Nephron progenitor cell (in vitro differentiated cells): Measurements from ENCODE around the gene GLCCI1.
A peak's percentile ranks its signal among the peaks of the same experiment; 100 is the strongest.

Experiments
- DNase-seq: peaks from one replicate; pipeline ENCODE4 v3.0.0; 2021
- H3K27ac Mint-ChIP-seq: 2 replicates; pipeline ENCODE4 v1.8.0; 2021; ENCODE audit warnings: mild to moderate bottlenecking, moderate library complexity, mixed read lengths
- H3K27me3 Mint-ChIP-seq: 2 replicates; pipeline ENCODE4 v1.8.0; 2021; ENCODE audit warnings: mild to moderate bottlenecking, low read depth, mixed read lengths; ENCODE audit not compliant: poor library complexity
- H3K36me3 Mint-ChIP-seq: 2 replicates; pipeline ENCODE4 v1.8.0; 2021; ENCODE audit warnings: low read depth, mixed read lengths
- H3K4me1 Mint-ChIP-seq: 2 replicates; pipeline ENCODE4 v1.8.0; 2021; ENCODE audit warnings: mixed read lengths
- H3K4me3 Mint-ChIP-seq: 2 replicates; pipeline ENCODE4 v1.8.0; 2021; ENCODE audit warnings: mild to moderate bottlenecking, moderate library complexity, mixed read lengths
- H3K9me3 Mint-ChIP-seq: 2 replicates; pipeline ENCODE4 v1.8.0; 2021; ENCODE audit warnings: mild to moderate bottlenecking, moderate library complexity, mixed read lengths
- TF ChIP-seq, protein P1 (sequence below): fragments of 200-600 bp; sonication (generic); IDR thresholded peaks from 2 replicates; pipeline ENCODE4 v1.5.0; 2021; ENCODE audit warnings: antibody characterized with exemption

GLCCI1 gene

DNA sequence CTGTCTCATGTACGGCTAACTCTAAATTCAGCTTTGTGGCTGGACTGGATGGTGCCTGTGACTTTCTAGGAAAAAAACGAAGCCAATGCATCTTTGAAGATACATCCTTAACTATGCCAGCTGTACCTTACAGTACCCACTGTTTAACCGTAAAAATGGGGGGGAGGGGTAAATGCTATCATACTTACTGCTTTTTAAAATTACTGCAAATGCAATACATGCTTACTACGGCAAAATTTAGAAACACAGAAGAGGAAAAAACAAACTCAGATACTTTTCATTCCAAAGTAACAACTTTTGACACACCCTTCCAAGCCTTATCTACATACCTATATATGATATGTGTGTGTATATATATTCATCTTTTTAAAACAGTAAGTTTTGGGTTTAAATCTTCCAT is 20.4 kb upstream of the GLCCI1 start:
- TF ChIP-seq, protein P1, sequence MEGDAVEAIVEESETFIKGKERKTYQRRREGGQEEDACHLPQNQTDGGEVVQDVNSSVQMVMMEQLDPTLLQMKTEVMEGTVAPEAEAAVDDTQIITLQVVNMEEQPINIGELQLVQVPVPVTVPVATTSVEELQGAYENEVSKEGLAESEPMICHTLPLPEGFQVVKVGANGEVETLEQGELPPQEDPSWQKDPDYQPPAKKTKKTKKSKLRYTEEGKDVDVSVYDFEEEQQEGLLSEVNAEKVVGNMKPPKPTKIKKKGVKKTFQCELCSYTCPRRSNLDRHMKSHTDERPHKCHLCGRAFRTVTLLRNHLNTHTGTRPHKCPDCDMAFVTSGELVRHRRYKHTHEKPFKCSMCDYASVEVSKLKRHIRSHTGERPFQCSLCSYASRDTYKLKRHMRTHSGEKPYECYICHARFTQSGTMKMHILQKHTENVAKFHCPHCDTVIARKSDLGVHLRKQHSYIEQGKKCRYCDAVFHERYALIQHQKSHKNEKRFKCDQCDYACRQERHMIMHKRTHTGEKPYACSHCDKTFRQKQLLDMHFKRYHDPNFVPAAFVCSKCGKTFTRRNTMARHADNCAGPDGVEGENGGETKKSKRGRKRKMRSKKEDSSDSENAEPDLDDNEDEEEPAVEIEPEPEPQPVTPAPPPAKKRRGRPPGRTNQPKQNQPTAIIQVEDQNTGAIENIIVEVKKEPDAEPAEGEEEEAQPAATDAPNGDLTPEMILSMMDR: no peak
- Mint-ChIP-seq H3K4me1 (peaks cover 10% of the 10 kb centered on the region), H3K4me3 (no peak overlapping the region), H3K27ac (no peak overlapping the region), H3K36me3 (peaks cover 5% of the 10 kb centered on the region), H3K9me3 (peaks cover 6% of the 10 kb centered on the region), H3K27me3 (no peaks in the 10 kb centered on the region)
- no peak for DNase-seq

DNA sequence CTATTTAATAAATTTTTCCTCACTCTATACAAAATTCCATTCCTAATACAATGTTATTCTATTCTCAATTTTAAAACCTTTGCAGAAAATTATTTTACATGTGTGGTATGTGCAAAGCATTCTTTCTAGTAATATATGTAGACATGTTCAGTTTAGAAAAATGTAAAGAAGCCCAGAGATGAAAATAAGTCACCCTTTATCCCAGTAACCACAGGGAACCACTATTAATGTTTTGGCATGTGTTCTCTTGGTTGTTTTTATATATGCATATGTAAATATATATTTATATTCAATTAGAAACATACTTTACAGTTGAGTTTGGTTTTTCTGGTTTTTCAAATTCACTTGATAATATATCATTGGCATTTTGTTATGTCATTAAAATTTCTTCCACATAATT is 14.8 kb upstream of the GLCCI1 start:
- no peak for DNase-seq
- no peak overlapping the region for H3K4me3 Mint-ChIP-seq
- H3K9me3 Mint-ChIP-seq: peaks cover 6% of the 10 kb centered on the region
- H3K27me3 Mint-ChIP-seq: no peaks in the 10 kb centered on the region
- H3K36me3 Mint-ChIP-seq: peaks cover 5% of the 10 kb centered on the region
- no peak overlapping the region for H3K27ac Mint-ChIP-seq
- H3K4me1 Mint-ChIP-seq: peaks cover 7% of the 10 kb centered on the region
- TF ChIP-seq, protein P1: no peak

DNA sequence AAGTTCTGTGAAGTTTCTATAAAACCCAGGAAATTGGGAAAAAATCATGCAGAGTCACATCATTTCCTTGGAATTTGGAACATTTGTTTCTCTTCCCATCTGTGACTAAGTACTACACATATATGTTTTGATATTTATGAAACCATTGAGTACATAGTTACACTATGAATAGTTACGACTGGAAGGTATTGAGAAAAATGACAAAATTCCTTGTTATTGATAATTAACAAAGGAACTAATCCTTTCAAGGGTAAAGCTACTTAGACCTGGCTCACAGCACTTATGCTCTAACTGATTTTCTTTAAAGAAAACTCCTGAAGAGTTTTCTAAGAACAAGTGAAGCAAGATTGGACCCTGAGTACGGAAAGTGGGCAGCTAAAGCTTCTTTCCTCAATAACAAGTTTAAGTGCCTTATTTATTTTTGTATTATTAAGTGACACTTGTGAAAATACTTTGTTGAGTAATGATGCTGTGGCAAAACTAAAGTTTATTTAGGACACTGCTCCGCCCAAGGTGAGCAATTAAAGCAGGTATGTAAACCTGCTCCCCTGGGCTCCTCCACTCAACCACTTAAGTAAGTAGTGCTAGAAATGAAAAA is 12.0 kb upstream of the GLCCI1 start:
- DNase-seq: no peak
- Mint-ChIP-seq H3K27ac (peak overlapping the region; percentile 2), H3K4me1 (peaks cover 7% of the 10 kb centered on the region), H3K9me3 (no peaks in the 10 kb centered on the region), H3K27me3 (no peaks in the 10 kb centered on the region), H3K36me3 (no peaks in the 10 kb centered on the region), H3K4me3 (no peak overlapping the region)
- TF ChIP-seq, protein P1: no peak

DNA sequence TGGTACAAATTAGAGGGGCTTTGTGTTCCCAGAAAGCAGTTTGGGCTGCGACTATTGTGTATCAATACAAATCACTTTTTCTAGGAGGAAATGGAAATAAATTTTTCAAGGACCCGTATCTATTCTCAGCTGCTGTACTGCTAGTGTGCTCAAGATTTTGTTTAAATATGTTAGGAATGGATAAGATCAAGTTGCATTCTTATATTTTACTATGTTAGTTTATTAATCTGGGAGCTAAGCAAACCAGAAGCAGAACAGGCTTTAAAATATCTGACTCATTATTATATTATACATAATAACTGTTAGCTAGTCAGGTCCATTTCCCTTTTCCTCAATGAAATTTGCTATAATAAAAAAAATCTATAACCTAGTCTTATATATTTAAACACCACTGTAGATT is 11.1 kb upstream of the GLCCI1 start:
- Mint-ChIP-seq H3K27me3 (no peaks in the 10 kb centered on the region), H3K4me1 (peaks cover 7% of the 10 kb centered on the region), H3K9me3 (no peaks in the 10 kb centered on the region), H3K4me3 (no peak overlapping the region), H3K27ac (no peak overlapping the region), H3K36me3 (no peaks in the 10 kb centered on the region)
- TF ChIP-seq, protein P1: no peak
- DNase-seq: no peak

DNA sequence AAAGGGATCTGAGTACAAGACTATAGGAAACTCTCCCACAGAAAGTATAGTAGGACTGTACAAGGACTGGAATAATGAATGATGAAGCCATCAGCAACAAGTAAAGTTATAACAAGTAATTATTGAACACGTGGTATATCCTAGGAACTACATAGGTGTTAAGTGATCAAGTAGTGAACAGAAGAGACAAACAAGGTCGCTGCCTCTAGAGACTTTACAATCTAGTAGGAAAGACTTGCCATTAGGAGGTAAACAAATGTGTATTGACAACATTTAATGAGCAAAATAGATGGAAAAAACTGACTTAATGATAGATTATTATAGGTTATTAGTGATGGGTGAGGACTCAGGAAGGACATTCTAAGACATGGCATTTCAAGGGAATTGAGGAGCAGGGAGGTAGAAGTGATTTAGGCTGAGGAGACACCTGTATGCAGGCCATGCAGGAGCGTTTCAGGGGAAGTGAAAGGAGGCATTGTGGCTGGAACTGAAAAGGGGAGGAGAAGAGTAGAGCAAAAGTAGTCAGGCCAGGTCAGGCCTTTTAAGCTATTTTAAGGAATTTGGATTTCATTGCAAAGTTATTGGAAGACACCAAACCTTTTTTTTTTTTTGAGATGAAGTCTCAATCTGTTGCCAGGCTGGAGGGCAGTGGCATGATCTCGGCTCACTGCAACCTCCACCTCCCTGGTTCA is 8.5 kb upstream of the GLCCI1 start:
- TF ChIP-seq, protein P1: no peak
- Mint-ChIP-seq H3K4me3 (no peak overlapping the region), H3K36me3 (no peaks in the 10 kb centered on the region), H3K9me3 (no peaks in the 10 kb centered on the region), H3K4me1 (peaks cover 7% of the 10 kb centered on the region), H3K27me3 (no peaks in the 10 kb centered on the region), H3K27ac (no peak overlapping the region)
- DNase-seq: no peak

DNA sequence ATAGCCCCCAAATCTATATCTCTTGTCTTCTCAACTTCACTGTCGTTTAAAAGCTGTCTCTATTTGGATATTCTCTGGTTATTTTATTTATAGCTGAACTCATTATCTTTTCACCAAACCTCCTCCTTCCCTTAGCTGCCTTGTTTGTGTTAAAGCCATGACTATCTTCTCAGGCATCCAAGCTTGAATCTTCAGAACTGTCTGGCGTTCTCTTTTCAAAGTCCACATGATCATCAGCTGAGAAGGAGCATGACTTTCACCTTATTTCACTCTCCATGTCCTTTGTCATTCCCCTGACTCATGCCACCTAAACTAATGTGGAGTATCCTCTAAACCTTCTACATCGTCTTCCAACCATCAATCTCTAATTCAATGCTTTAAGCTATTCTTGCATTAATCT is 5.7 kb upstream of the GLCCI1 start:
- H3K36me3 Mint-ChIP-seq: no peaks in the 10 kb centered on the region
- no peak for DNase-seq
- no peaks in the 10 kb centered on the region for H3K9me3 Mint-ChIP-seq
- H3K27ac Mint-ChIP-seq: no peak overlapping the region
- no peak overlapping the region for H3K4me3 Mint-ChIP-seq
- TF ChIP-seq, protein P1: no peak
- no peaks in the 10 kb centered on the region for H3K27me3 Mint-ChIP-seq
- H3K4me1 Mint-ChIP-seq: peaks cover 5% of the 10 kb centered on the region
